GM23338 (cell line): ENCODE results near the gene PTPN9. TPM values are rescaled to one million over a fixed set of nuclear protein-coding genes. Genes with fewer than 3 reads are reported as not detected.

Source experiments
- ATAC-seq: fragments of 200-7000 bp; cut with Tn5 transposase; 3 replicates; pipeline ENCODE4 v1.9.1; 2020
- DNase-seq: peaks from one replicate; pipeline ENCODE4 v3.0.0-alpha.2; 2015; ENCODE audit warnings: low spot score
- H2AFZ ChIP-seq: fragments of 200-600 bp; sonication (generic); 2 replicates; pipeline ENCODE4 v1.8.0; 2016; ENCODE audit warnings: antibody characterized with exemption, mild to moderate bottlenecking, moderate library complexity
- H3F3A ChIP-seq: fragments of 200-600 bp; sonication (generic); replicated peaks from 2 replicates; pipeline ENCODE4 v1.8.0; 2017; ENCODE audit warnings: antibody characterized with exemption, mixed run types, low read depth
- H3K27ac ChIP-seq: fragments of 200-600 bp; sonication (generic); 2 replicates; pipeline ENCODE4 v1.6.1; 2016; ENCODE audit warnings: low read depth
- H3K27me3 ChIP-seq: fragments of 200-600 bp; sonication (generic); 2 replicates; pipeline ENCODE4 v1.8.0; 2016; ENCODE audit warnings: mild to moderate bottlenecking, mixed run types, moderate library complexity; ENCODE audit not compliant: insufficient read depth
- H3K36me3 ChIP-seq: fragments of 200-600 bp; sonication (generic); 2 replicates; pipeline ENCODE4 v1.8.0; 2016; ENCODE audit warnings: mild to moderate bottlenecking; ENCODE audit not compliant: insufficient read depth
- H3K4me1 ChIP-seq: fragments of 200-600 bp; sonication (generic); 2 replicates; pipeline ENCODE4 v1.8.0; 2016; ENCODE audit warnings: mild to moderate bottlenecking, moderate library complexity; ENCODE audit not compliant: insufficient read depth
- H3K4me2 ChIP-seq: fragments of 200-600 bp; sonication (generic); 2 replicates; pipeline ENCODE4 v1.7.1; 2017; ENCODE audit warnings: mixed run types
- H3K4me3 ChIP-seq: fragments of 200-600 bp; sonication (generic); 2 replicates; pipeline ENCODE4 v1.6.1; 2016; ENCODE audit warnings: mixed run types
- H3K79me2 ChIP-seq: fragments of 200-600 bp; sonication (generic); replicated peaks from 2 replicates; pipeline ENCODE4 v1.8.0; 2017; ENCODE audit warnings: mild to moderate bottlenecking; ENCODE audit not compliant: insufficient read depth
- H3K9me2 ChIP-seq: fragments of 200-600 bp; sonication (generic); 2 replicates; pipeline ENCODE4 v1.8.0; 2017; ENCODE audit not compliant: insufficient read depth
- H4K20me1 ChIP-seq: fragments of 200-600 bp; sonication (generic); replicated peaks from 2 replicates; pipeline ENCODE4 v1.8.0; 2017; ENCODE audit warnings: mild to moderate bottlenecking; ENCODE audit not compliant: insufficient read depth
- H3K27ac Mint-ChIP-seq: 2 replicates; pipeline ENCODE4 v1.8.0; 2020; ENCODE audit warnings: inconsistent platforms, mild to moderate bottlenecking, moderate library complexity, mixed read lengths
- H3K27me3 Mint-ChIP-seq: 3 replicates; pipeline ENCODE4 v1.8.0; 2022; ENCODE audit warnings: low read depth, mild to moderate bottlenecking, moderate library complexity, mixed read lengths, inconsistent platforms; ENCODE audit not compliant: insufficient read depth, poor library complexity
- H3K36me3 Mint-ChIP-seq: 3 replicates; pipeline ENCODE4 v1.8.0; 2021; ENCODE audit warnings: low read depth, mild to moderate bottlenecking, inconsistent platforms, moderate library complexity, mixed read lengths
- H3K4me1 Mint-ChIP-seq: 3 replicates; pipeline ENCODE4 v1.8.0; 2020; ENCODE audit warnings: mild to moderate bottlenecking, inconsistent platforms, mixed read lengths
- H3K4me3 Mint-ChIP-seq: 3 replicates; pipeline ENCODE4 v1.8.0; 2021; ENCODE audit warnings: moderate library complexity, mild to moderate bottlenecking, inconsistent platforms, mixed read lengths
- H3K9me3 Mint-ChIP-seq: 3 replicates; pipeline ENCODE4 v1.8.0; 2020; ENCODE audit warnings: moderate library complexity, mild to moderate bottlenecking, inconsistent platforms, mixed read lengths
- CREB1 ChIP-seq: fragments of 250-450 bp; sonication (Bioruptor Pico); IDR thresholded peaks from 2 replicates; pipeline ENCODE4 v1.5.0; 2020; ENCODE audit warnings: low read depth, mild to moderate bottlenecking, moderate library complexity
- EZH2 ChIP-seq: fragments of 200-600 bp; sonication (generic); IDR thresholded peaks from one replicate; pipeline ENCODE4 v1.8.0; 2017; ENCODE audit warnings: antibody characterized with exemption, mild to moderate bottlenecking, low read depth; ENCODE audit not compliant: unreplicated experiment
- EZH2phosphoT487 ChIP-seq: fragments of 200-600 bp; sonication (generic); IDR thresholded peaks from one replicate; pipeline ENCODE4 v1.8.1; 2018; ENCODE audit warnings: antibody characterized with exemption; ENCODE audit not compliant: unreplicated experiment
- JUNB ChIP-seq: IDR thresholded peaks from one replicate; pipeline ENCODE4 v1.6.1; 2016; ENCODE audit warnings: antibody characterized with exemption; ENCODE audit not compliant: unreplicated experiment
- NANOG ChIP-seq: IDR thresholded peaks from 2 replicates; pipeline ENCODE4 v1.6.1; 2016; ENCODE audit warnings: antibody characterized with exemption, borderline replicate concordance
- POLR2AphosphoS5 ChIP-seq: IDR thresholded peaks from 2 replicates; pipeline ENCODE4 v1.6.1; 2016; ENCODE audit warnings: antibody characterized with exemption, low read depth
- STAT1 ChIP-seq: IDR thresholded peaks from one replicate; pipeline ENCODE4 v1.6.1; 2016; ENCODE audit warnings: antibody characterized with exemption; ENCODE audit not compliant: unreplicated experiment
- ZNF114 ChIP-seq: fragments of 250-450 bp; sonication (Bioruptor Pico); IDR thresholded peaks from 2 replicates; pipeline ENCODE4 v1.5.0; 2020; ENCODE audit warnings: mild to moderate bottlenecking, moderate library complexity
- polyA plus RNA-seq: library from polyadenylated mRNA; unstranded; fragments of >200 nt; fragmentation: Nextera tagmentation; extraction: Ambion mirVana; gene quantifications from 2 replicates; pipeline ENCODE4 v1.2.1, GENCODE V29; 2016
- total RNA-seq: library from RNA; depleted of rRNA; stranded (reverse); fragments of >200 nt; shearing (Covaris generic); gene quantifications from 2 replicates; pipeline ENCODE4 v1.2.3, GENCODE V29; 2014
- TF ChIP-seq, protein P1 (sequence below): IDR thresholded peaks from 2 replicates; pipeline ENCODE4 v1.6.1; 2016; ENCODE audit warnings: antibody characterized with exemption
- TF ChIP-seq, protein P2 (sequence below), 2 experiments: fragments of 200-600 bp in 1 of 2; sonication (generic) in 1 of 2; conservative IDR thresholded peaks; 2 replicates each; pipeline versions ENCODE4 v1.5.1 to v1.6.1; 2016 to 2017; ENCODE audit warnings: antibody characterized with exemption in 2 of 2, low read depth in 2 of 2, mild to moderate bottlenecking in 2 of 2, moderate library complexity in 1 of 2
- TF ChIP-seq, protein P3 (sequence below): fragments of 250-450 bp; sonication (Bioruptor Pico); IDR thresholded peaks from 2 replicates; pipeline ENCODE4 v1.5.0; 2020; ENCODE audit warnings: mild to moderate bottlenecking, moderate library complexity
- TF ChIP-seq, protein P4 (sequence below): IDR thresholded peaks from one replicate; pipeline ENCODE4 v1.6.1; 2018; ENCODE audit warnings: antibody characterized with exemption; ENCODE audit not compliant: unreplicated experiment

PTPN9 gene
- total and polyA plus RNA-seq, 2 experiments from 2014 or later, result 12.1 to 32.7 TPM

DNA sequence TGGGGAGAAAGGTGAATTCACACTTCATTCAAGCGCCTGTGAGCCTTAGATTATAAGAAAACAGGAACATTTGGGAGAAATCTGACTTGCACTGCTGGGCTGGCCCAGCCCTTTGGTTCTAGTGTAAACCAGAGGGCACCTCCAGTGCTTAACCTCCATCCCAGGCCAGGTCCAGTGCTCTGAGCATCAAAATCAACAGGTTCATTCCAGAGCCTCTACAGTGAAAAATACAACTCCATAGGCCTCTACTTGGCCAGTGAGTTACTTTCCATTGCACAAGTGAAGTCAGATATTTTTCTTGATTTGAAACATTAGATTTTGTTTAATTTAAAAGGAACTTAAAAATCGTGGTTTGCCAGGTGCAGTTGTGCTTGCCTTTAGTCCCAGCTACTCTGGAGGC, 43.4 kb upstream of the PTPN9 start:
- no peaks in the 10 kb centered on the region for H4K20me1 ChIP-seq
- ATAC-seq, result no peak
- no peak overlapping the region for H3K4me3 ChIP-seq
- H3K9me3 Mint-ChIP-seq, result no peaks in the 10 kb centered on the region
- no peak overlapping the region for H3K27ac ChIP-seq
- H3F3A ChIP-seq, result peaks cover 11% of the 10 kb centered on the region; the same call in 1 of the 2 replicates
- H3K9me2 ChIP-seq, result no peaks in the 10 kb centered on the region
- H3K27ac Mint-ChIP-seq, result no peak overlapping the region
- no peaks in the 10 kb centered on the region for H3K27me3 ChIP-seq
- peaks cover 16% of the 10 kb centered on the region; the same call in 2 of the 3 replicates for H3K36me3 Mint-ChIP-seq
- H3K27me3 Mint-ChIP-seq, result peaks cover 11% of the 10 kb centered on the region
- peaks cover 13% of the 10 kb centered on the region for H3K4me1 Mint-ChIP-seq
- DNase-seq, result no peak
- no peak overlapping the region for H2AFZ ChIP-seq
- TF ChIP-seq EZH2 (no peak), NANOG (no peak), ZNF114 (CRISPR knock-in tag) (no peak), STAT1 (no peak), JUNB (no peak), CREB1 (CRISPR knock-in tag) (no peak), POLR2AphosphoS5 (no peak), EZH2phosphoT487 (no peak)
- TF ChIP-seq, protein P1, sequence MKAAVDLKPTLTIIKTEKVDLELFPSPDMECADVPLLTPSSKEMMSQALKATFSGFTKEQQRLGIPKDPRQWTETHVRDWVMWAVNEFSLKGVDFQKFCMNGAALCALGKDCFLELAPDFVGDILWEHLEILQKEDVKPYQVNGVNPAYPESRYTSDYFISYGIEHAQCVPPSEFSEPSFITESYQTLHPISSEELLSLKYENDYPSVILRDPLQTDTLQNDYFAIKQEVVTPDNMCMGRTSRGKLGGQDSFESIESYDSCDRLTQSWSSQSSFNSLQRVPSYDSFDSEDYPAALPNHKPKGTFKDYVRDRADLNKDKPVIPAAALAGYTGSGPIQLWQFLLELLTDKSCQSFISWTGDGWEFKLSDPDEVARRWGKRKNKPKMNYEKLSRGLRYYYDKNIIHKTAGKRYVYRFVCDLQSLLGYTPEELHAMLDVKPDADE, result no peak
- TF ChIP-seq, protein P2, sequence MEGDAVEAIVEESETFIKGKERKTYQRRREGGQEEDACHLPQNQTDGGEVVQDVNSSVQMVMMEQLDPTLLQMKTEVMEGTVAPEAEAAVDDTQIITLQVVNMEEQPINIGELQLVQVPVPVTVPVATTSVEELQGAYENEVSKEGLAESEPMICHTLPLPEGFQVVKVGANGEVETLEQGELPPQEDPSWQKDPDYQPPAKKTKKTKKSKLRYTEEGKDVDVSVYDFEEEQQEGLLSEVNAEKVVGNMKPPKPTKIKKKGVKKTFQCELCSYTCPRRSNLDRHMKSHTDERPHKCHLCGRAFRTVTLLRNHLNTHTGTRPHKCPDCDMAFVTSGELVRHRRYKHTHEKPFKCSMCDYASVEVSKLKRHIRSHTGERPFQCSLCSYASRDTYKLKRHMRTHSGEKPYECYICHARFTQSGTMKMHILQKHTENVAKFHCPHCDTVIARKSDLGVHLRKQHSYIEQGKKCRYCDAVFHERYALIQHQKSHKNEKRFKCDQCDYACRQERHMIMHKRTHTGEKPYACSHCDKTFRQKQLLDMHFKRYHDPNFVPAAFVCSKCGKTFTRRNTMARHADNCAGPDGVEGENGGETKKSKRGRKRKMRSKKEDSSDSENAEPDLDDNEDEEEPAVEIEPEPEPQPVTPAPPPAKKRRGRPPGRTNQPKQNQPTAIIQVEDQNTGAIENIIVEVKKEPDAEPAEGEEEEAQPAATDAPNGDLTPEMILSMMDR (conservative IDR thresholded peaks at IDR 0.05; ENCODE audit: low read depth in 2 of 2), result no peak
- TF ChIP-seq, protein P3, sequence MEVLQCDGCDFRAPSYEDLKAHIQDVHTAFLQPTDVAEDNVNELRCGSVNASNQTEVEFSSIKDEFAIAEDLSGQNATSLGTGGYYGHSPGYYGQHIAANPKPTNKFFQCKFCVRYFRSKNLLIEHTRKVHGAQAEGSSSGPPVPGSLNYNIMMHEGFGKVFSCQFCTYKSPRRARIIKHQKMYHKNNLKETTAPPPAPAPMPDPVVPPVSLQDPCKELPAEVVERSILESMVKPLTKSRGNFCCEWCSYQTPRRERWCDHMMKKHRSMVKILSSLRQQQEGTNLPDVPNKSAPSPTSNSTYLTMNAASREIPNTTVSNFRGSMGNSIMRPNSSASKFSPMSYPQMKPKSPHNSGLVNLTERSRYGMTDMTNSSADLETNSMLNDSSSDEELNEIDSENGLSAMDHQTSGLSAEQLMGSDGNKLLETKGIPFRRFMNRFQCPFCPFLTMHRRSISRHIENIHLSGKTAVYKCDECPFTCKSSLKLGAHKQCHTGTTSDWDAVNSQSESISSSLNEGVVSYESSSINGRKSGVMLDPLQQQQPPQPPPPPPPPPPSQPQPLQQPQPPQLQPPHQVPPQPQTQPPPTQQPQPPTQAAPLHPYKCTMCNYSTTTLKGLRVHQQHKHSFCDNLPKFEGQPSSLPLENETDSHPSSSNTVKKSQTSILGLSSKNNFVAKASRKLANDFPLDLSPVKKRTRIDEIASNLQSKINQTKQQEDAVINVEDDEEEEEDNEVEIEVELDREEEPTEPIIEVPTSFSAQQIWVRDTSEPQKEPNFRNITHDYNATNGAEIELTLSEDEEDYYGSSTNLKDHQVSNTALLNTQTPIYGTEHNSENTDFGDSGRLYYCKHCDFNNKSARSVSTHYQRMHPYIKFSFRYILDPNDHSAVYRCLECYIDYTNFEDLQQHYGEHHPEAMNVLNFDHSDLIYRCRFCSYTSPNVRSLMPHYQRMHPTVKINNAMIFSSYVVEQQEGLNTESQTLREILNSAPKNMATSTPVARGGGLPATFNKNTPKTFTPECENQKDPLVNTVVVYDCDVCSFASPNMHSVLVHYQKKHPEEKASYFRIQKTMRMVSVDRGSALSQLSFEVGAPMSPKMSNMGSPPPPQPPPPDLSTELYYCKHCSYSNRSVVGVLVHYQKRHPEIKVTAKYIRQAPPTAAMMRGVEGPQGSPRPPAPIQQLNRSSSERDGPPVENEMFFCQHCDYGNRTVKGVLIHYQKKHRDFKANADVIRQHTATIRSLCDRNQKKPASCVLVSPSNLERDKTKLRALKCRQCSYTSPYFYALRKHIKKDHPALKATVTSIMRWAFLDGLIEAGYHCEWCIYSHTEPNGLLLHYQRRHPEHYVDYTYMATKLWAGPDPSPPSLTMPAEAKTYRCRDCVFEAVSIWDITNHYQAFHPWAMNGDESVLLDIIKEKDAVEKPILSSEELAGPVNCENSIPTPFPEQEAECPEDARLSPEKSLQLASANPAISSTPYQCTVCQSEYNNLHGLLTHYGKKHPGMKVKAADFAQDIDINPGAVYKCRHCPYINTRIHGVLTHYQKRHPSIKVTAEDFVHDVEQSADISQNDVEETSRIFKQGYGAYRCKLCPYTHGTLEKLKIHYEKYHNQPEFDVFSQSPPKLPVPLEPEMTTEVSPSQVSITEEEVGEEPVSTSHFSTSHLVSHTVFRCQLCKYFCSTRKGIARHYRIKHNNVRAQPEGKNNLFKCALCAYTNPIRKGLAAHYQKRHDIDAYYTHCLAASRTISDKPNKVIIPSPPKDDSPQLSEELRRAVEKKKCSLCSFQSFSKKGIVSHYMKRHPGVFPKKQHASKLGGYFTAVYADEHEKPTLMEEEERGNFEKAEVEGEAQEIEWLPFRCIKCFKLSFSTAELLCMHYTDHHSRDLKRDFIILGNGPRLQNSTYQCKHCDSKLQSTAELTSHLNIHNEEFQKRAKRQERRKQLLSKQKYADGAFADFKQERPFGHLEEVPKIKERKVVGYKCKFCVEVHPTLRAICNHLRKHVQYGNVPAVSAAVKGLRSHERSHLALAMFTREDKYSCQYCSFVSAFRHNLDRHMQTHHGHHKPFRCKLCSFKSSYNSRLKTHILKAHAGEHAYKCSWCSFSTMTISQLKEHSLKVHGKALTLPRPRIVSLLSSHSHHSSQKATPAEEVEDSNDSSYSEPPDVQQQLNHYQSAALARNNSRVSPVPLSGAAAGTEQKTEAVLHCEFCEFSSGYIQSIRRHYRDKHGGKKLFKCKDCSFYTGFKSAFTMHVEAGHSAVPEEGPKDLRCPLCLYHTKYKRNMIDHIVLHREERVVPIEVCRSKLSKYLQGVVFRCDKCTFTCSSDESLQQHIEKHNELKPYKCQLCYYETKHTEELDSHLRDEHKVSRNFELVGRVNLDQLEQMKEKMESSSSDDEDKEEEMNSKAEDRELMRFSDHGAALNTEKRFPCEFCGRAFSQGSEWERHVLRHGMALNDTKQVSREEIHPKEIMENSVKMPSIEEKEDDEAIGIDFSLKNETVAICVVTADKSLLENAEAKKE (CRISPR knock-in tag), result no peak
- TF ChIP-seq, protein P4, sequence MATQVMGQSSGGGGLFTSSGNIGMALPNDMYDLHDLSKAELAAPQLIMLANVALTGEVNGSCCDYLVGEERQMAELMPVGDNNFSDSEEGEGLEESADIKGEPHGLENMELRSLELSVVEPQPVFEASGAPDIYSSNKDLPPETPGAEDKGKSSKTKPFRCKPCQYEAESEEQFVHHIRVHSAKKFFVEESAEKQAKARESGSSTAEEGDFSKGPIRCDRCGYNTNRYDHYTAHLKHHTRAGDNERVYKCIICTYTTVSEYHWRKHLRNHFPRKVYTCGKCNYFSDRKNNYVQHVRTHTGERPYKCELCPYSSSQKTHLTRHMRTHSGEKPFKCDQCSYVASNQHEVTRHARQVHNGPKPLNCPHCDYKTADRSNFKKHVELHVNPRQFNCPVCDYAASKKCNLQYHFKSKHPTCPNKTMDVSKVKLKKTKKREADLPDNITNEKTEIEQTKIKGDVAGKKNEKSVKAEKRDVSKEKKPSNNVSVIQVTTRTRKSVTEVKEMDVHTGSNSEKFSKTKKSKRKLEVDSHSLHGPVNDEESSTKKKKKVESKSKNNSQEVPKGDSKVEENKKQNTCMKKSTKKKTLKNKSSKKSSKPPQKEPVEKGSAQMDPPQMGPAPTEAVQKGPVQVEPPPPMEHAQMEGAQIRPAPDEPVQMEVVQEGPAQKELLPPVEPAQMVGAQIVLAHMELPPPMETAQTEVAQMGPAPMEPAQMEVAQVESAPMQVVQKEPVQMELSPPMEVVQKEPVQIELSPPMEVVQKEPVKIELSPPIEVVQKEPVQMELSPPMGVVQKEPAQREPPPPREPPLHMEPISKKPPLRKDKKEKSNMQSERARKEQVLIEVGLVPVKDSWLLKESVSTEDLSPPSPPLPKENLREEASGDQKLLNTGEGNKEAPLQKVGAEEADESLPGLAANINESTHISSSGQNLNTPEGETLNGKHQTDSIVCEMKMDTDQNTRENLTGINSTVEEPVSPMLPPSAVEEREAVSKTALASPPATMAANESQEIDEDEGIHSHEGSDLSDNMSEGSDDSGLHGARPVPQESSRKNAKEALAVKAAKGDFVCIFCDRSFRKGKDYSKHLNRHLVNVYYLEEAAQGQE, result no peak
- H3K4me2 ChIP-seq, result no peak overlapping the region
- H3K4me1 ChIP-seq, result peaks cover 3% of the 10 kb centered on the region; the same call in 1 of the 2 replicates
- H3K4me3 Mint-ChIP-seq, result no peak overlapping the region
- H3K79me2 ChIP-seq, result peaks cover 3% of the 10 kb centered on the region; the same call in 1 of the 2 replicates
- H3K36me3 ChIP-seq, result 0 out of 2 replicates have a peak, but pooled peaks cover 8% of the 10 kb centered on the region
